Mesodermal cell (in vitro differentiated cells): ENCODE measurements around the gene RBP7. TPM values are rescaled to one million over a fixed set of nuclear protein-coding genes. Genes with fewer than 3 reads are reported as not detected.

ENCODE experiments used
- H3K27ac ChIP-seq: 2 replicates; pipeline ENCODE4 v1.7.0; 2013; ENCODE audit warnings: mild to moderate bottlenecking, low read depth, low read length, moderate library complexity; ENCODE audit not compliant: severe bottlenecking
- H3K36me3 ChIP-seq: 2 replicates; pipeline ENCODE4 v1.7.1; 2013; ENCODE audit warnings: mild to moderate bottlenecking, low read length, moderate library complexity; ENCODE audit not compliant: control insufficient read depth, insufficient read depth
- H3K4me1 ChIP-seq: one replicate; pipeline ENCODE4 v1.7.1; 2013; ENCODE audit warnings: mild to moderate bottlenecking, low read length; ENCODE audit not compliant: insufficient read depth, control insufficient read depth, poor library complexity, severe bottlenecking
- H3K4me3 ChIP-seq: 2 replicates; pipeline ENCODE4 v1.7.0; 2013; ENCODE audit warnings: low read length, control low read depth, mild to moderate bottlenecking; ENCODE audit not compliant: insufficient read depth, poor library complexity, severe bottlenecking; ENCODE audit errors: extremely low read depth
- H3K9me3 ChIP-seq: 2 replicates; pipeline ENCODE4 v1.7.1; 2013; ENCODE audit warnings: mild to moderate bottlenecking, low read length, moderate library complexity; ENCODE audit not compliant: control insufficient read depth
- WGBS, 2 experiments: methylation state at CpG; one replicate each; pipeline ENCODE4 v1.1.5; 2013; ENCODE audit warnings: missing lambda C conversion rate in 2 of 2; ENCODE audit not compliant: insufficient coverage in 2 of 2; 5-methylcytosine and 5-hydroxymethylcytosine counted together
- polyA plus RNA-seq, 2 experiments: library from polyadenylated mRNA; stranded (reverse); fragments of 50-300 nt; gene quantifications; one replicate each; pipeline ENCODE4 v1.2.3, GENCODE V29; 2013

The RBP7 gene
- 0.88 TPM for polyA plus RNA-seq (2013, experiment 1 of 2)
- not detected for polyA plus RNA-seq (2013, experiment 2 of 2)

GRCh38 chr1:9996624-9997582 is at the start of gene RBP7:
TSS of gene RBP7 (plus strand) at chr1:9997228. CDS start at chr1:9997259, 31 bp downstream.
- Histone ChIP-seq H3K36me3 (no peaks in the 10 kb centered on the region), H3K4me1 (no peaks in the 10 kb centered on the region), H3K4me3 (peak within 1 kb of the TSS; percentile 33), H3K27ac (no peak within 1 kb of the TSS), H3K9me3 (no peaks in the 10 kb centered on the region)
- 2 to 5% methylated on average over 44 to 47 of the region's 71 CpGs for WGBS, 2 experiments

- H3K4me1 ChIP-seq, result no peaks in the 10 kb centered on the region
- H3K4me3 ChIP-seq, result no peak overlapping the region
- WGBS, 2 experiments, result 75 to 91% methylated on average over 4 of the region's 8 CpGs
- H3K9me3 ChIP-seq, result no peaks in the 10 kb centered on the region
- no peaks in the 10 kb centered on the region for H3K36me3 ChIP-seq
- H3K27ac ChIP-seq, result no peak overlapping the region
Observed at GRCh38 chr1:9957726-9958125, 39.3 kb upstream of the RBP7 start.

GRCh38 chr1:9960011-9960410 is 37.0 kb upstream of the RBP7 start:
- WGBS, 2 experiments, result 100% methylated on average over 2 to 3 of the region's 4 CpGs
- H3K4me3 ChIP-seq, result no peak overlapping the region

GRCh38 chr1:9960706-9961562 is 36.1 kb upstream of the RBP7 start:
- no peak overlapping the region for H3K4me3 ChIP-seq
- no peaks in the 10 kb centered on the region for H3K36me3 ChIP-seq
- no peaks in the 10 kb centered on the region for H3K9me3 ChIP-seq
- no peak overlapping the region for H3K27ac ChIP-seq
- H3K4me1 ChIP-seq, result no peaks in the 10 kb centered on the region
- WGBS, 2 experiments, result 82 to 86% methylated on average over 7 to 8 of the region's 12 CpGs

More at GRCh38 chr1:9960011-9960410, 37.0 kb upstream of the RBP7 start:
- no peaks in the 10 kb centered on the region for H3K4me1 ChIP-seq
- H3K36me3 ChIP-seq, result no peaks in the 10 kb centered on the region
- H3K9me3 ChIP-seq, result no peaks in the 10 kb centered on the region
- no peak overlapping the region for H3K27ac ChIP-seq

- peaks cover 29% of the 10 kb centered on the region for H3K36me3 ChIP-seq
- 93 to 100% methylated on average over 3 to 4 of the region's 5 CpGs for WGBS, 2 experiments
- H3K4me3 ChIP-seq, result no peak overlapping the region
Observed at GRCh38 chr1:9984253-9984652, 12.8 kb upstream of the RBP7 start.

GRCh38 chr1:9985001-9985400 is 12.0 kb upstream of the RBP7 start:
- peaks cover 26% of the 10 kb centered on the region for H3K36me3 ChIP-seq
- H3K9me3 ChIP-seq, result no peaks in the 10 kb centered on the region
- no peak overlapping the region for H3K27ac ChIP-seq
- H3K4me3 ChIP-seq, result no peak overlapping the region
- 64 to 69% methylated on average over 4 to 5 of the region's 6 CpGs for WGBS, 2 experiments
- no peaks in the 10 kb centered on the region for H3K4me1 ChIP-seq

More at GRCh38 chr1:9984253-9984652, 12.8 kb upstream of the RBP7 start:
- no peaks in the 10 kb centered on the region for H3K4me1 ChIP-seq
- H3K9me3 ChIP-seq, result no peaks in the 10 kb centered on the region
- H3K27ac ChIP-seq, result no peak overlapping the region

GRCh38 chr1:9989773-9990172 is 7.3 kb upstream of the RBP7 start:
- Histone ChIP-seq H3K4me3 (no peak overlapping the region), H3K36me3 (no peaks in the 10 kb centered on the region), H3K9me3 (no peaks in the 10 kb centered on the region), H3K27ac (no peak overlapping the region), H3K4me1 (no peaks in the 10 kb centered on the region)
- WGBS, 2 experiments, result 78 to 94% methylated on average over 5 of the region's 5 CpGs

- Histone ChIP-seq H3K4me3 (no peak overlapping the region), H3K4me1 (no peaks in the 10 kb centered on the region), H3K9me3 (no peaks in the 10 kb centered on the region), H3K36me3 (no peaks in the 10 kb centered on the region), H3K27ac (no peak overlapping the region)
- 100% methylated on average over 1 of the region's 2 CpGs; no CpG with 5 or more reads in 1 of the 2 experiments for WGBS, 2 experiments
Observed at GRCh38 chr1:9990944-9991343, 6.1 kb upstream of the RBP7 start.

GRCh38 chr1:9992910-9993309 is 4.1 kb upstream of the RBP7 start:
- no peaks in the 10 kb centered on the region for H3K36me3 ChIP-seq
- 92 to 93% methylated on average over 2 to 5 of the region's 5 CpGs for WGBS, 2 experiments
- H3K4me3 ChIP-seq, result no peak overlapping the region
- no peaks in the 10 kb centered on the region for H3K4me1 ChIP-seq
- H3K27ac ChIP-seq, result no peak overlapping the region
- H3K9me3 ChIP-seq, result no peaks in the 10 kb centered on the region

- Histone ChIP-seq H3K4me3 (no peak overlapping the region), H3K4me1 (no peaks in the 10 kb centered on the region), H3K27ac (no peak overlapping the region), H3K36me3 (no peaks in the 10 kb centered on the region), H3K9me3 (no peaks in the 10 kb centered on the region)
- WGBS, 2 experiments, result 91 to 95% methylated on average over 6 of the region's 7 CpGs
Observed at GRCh38 chr1:9993561-9994075, 3.4 kb upstream of the RBP7 start.
